Measurements from ENCODE around the gene DPEP1.

The DPEP1 gene

DNA sequence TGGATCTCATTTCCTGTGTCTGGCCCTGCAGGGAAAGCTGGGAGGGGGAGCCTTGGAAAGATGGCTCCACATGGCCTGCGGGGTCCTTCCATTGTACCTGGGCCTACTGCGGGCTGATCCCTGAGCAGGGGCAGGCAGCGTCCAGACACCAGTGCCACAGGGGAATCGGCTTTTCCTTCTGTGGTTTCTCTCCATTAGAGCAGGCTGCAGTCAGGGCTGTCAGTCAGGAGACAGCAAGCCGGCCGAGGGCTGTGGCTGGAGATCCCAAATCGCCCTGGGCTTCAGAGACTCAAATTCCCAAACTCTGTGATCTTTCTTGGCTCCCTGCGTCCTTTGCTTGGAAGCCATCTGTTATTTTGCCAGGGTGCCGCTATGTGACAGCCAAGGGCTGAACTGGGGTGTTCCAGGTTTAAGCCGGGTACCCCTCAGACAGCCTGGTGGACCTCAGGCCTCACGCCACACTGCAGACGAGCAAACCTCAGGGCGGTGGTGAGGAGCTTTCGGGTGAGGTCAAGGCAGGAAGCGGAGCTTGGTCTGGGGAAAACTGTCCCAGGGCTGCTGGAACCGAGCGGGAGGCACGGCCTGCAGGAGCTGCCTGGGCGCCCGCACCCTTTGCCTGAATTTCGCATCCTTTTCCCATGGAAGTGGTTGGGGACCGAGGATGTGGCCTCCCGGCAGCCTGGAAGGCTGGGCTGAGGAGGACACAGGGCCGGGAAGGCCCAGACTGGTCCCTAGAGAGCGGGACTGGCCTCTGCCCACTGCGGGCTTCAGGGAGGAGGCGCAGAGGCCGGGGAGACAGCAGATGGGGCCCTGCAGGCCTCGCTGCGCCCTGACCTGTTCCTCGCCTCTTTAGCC, 39.4 kb upstream of the DPEP1 start:
- CTCF ChIA-PET, result interaction anchor here (0.9 to 1.6 kb wide), 3 partner anchors 27 to 69 kb away, joined by 3 to 8 read pairs (median 3); no protein-coding TSS in a partner anchor
- POLR2A ChIA-PET, result interaction anchor here (0.6 kb wide), 1 partner anchor 67 kb away, joined by 3 read pairs; no protein-coding TSS in a partner anchor
- TF ChIP-seq, protein P1, sequence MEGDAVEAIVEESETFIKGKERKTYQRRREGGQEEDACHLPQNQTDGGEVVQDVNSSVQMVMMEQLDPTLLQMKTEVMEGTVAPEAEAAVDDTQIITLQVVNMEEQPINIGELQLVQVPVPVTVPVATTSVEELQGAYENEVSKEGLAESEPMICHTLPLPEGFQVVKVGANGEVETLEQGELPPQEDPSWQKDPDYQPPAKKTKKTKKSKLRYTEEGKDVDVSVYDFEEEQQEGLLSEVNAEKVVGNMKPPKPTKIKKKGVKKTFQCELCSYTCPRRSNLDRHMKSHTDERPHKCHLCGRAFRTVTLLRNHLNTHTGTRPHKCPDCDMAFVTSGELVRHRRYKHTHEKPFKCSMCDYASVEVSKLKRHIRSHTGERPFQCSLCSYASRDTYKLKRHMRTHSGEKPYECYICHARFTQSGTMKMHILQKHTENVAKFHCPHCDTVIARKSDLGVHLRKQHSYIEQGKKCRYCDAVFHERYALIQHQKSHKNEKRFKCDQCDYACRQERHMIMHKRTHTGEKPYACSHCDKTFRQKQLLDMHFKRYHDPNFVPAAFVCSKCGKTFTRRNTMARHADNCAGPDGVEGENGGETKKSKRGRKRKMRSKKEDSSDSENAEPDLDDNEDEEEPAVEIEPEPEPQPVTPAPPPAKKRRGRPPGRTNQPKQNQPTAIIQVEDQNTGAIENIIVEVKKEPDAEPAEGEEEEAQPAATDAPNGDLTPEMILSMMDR (IDR thresholded peaks at IDR 0.05; ENCODE audit: insufficient read depth, low read length, missing control alignments), result no peak
- no peak overlapping the region for H3K4me3 ChIP-seq (ENCODE audit: low read depth, low read length)
- no peak for DNase-seq (ENCODE audit: low read depth, low spot score)

- ChIA-PET POLR2A (interaction anchor here (0.6 kb wide), 1 partner anchor 66 kb away, joined by 3 read pairs; no protein-coding TSS in a partner anchor), CTCF (interaction anchor here (0.9 to 2.9 kb wide), 12 partner anchors 12 to 218 kb away, joined by 3 to 34 read pairs (median 4); partner anchors contain the start of genes CHMP1A and SPATA33)
- TF ChIP-seq, protein P1 (IDR thresholded peaks at IDR 0.05; ENCODE audit: insufficient read depth, low read length, missing control alignments), result peak; percentile 83
- H3K4me3 ChIP-seq (ENCODE audit: low read depth, low read length), result peak overlapping the region; percentile 43
- no peak for DNase-seq (ENCODE audit: low read depth, low spot score)
These were observed 38.7 kb upstream of the DPEP1 start for GRCh38 chr16:89574681-89575246.

DNA sequence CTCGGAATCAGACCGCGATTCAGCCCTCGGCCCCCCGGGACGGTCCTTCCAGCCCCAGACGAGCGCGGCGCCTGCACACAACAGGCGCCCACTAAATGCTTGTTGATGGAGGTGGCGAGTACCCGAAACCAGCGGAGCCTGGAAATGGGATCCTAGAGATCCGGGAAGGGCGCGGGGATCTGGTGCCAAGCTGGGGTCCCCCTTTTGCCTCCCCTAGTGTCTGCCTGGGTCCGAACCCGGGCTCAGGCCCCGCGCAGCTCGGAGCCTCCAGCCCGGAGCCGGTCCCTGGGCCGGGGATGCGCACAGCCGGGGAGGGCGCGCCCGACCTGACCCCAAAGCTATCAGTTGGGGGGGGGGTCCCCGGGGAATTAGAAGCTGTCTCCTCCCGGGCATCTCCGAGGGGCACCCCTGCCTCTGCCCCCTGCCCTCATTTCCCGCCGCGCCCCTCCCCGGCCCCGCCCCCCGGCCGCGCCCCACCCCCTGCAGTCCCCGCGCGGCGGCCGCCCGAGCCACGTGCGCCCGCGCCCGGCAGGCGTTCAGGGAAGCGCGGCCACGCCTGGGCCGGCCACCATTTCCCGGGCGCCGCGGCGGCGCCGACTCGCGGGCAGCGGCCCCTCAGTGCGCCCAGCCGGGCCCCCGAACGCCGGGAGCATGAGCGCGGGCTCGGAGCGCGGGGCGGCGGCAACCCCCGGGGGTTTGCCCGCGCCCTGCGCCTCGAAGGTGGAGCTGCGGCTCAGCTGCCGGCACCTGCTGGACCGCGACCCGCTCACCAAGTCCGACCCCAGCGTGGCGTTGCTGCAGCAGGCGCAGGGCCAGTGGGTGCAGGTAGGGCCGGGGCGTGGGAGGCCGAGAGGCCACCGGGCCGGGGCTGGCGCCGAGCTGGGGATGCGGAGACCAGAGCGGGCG, 37.9 kb upstream of the DPEP1 start, which contains the start of gene CPNE7:
TSS of gene CPNE7 (plus strand) at position 512 of the 906 bp plus-strand sequence. CDS start at position 652, 140 bp downstream.
- ChIA-PET POLR2A (no interaction called here), CTCF (interaction anchor here (0.7 to 2.9 kb wide), 14 partner anchors 8 to 285 kb away, joined by 3 to 34 read pairs (median 4); partner anchors contain the start of genes CHMP1A and SPATA33)

GRCh38 chr16:89576153-89577054, 37.0 kb upstream of the DPEP1 start:
- TF ChIP-seq, protein P1 (IDR thresholded peaks at IDR 0.05; ENCODE audit: insufficient read depth, low read length, missing control alignments), result no peak
- DNase-seq (ENCODE audit: low read depth, low spot score), result no peak
- CTCF ChIA-PET, result interaction anchor here (0.8 to 2.9 kb wide), 10 partner anchors 7 to 284 kb away, joined by 3 to 34 read pairs (median 5); partner anchors contain the start of genes CHMP1A and SPATA33
- POLR2A ChIA-PET, result interaction anchor here (1.0 kb wide), 1 partner anchor 11 kb away, joined by 4 read pairs; no protein-coding TSS in a partner anchor
- H3K4me3 ChIP-seq (ENCODE audit: low read depth, low read length), result no peak overlapping the region; the same call in 1 of the 2 replicates

More for the DNA sequence above, 37.9 kb upstream of the DPEP1 start, which contains the start of gene CPNE7:
- no peak for DNase-seq (ENCODE audit: low read depth, low spot score)
- H3K4me3 ChIP-seq (ENCODE audit: low read depth, low read length), result peak within 1 kb of the TSS; percentile 43
- TF ChIP-seq, protein P1 (IDR thresholded peaks at IDR 0.05; ENCODE audit: insufficient read depth, low read length, missing control alignments), result no peak

Data from AG04449 (cell line).